Loucy (cell line): ENCODE data around the gene RFX6.

Experiments
- EZH2phosphoT487 ChIP-seq: fragments of 200-600 bp; IDR thresholded peaks from 2 replicates; pipeline ENCODE4 v1.6.1; 2018; ENCODE audit warnings: antibody characterized with exemption, mild to moderate bottlenecking, moderate library complexity, borderline replicate concordance
- TF ChIP-seq, protein P1 (sequence below): fragments of 200-600 bp; sonication (generic); conservative IDR thresholded peaks from 2 replicates; pipeline ENCODE4 v1.5.1; 2014; ENCODE audit warnings: mild to moderate bottlenecking, antibody characterized with exemption, low read length

GRCh38 chr6:116895935-116896334 is 18.9 kb downstream of the RFX6 start:
- TF ChIP-seq, protein P1, sequence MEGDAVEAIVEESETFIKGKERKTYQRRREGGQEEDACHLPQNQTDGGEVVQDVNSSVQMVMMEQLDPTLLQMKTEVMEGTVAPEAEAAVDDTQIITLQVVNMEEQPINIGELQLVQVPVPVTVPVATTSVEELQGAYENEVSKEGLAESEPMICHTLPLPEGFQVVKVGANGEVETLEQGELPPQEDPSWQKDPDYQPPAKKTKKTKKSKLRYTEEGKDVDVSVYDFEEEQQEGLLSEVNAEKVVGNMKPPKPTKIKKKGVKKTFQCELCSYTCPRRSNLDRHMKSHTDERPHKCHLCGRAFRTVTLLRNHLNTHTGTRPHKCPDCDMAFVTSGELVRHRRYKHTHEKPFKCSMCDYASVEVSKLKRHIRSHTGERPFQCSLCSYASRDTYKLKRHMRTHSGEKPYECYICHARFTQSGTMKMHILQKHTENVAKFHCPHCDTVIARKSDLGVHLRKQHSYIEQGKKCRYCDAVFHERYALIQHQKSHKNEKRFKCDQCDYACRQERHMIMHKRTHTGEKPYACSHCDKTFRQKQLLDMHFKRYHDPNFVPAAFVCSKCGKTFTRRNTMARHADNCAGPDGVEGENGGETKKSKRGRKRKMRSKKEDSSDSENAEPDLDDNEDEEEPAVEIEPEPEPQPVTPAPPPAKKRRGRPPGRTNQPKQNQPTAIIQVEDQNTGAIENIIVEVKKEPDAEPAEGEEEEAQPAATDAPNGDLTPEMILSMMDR = no peak
- no peak for TF ChIP-seq EZH2phosphoT487
